ENCODE data around the gene PNP.
A peak's percentile ranks its signal among the peaks of the same experiment; 100 is the strongest.

- TF ChIP-seq SCRT2 (tag by site-specific recombination; IDR thresholded peaks at IDR 0.05) (no peak), ZNF341 (tag by site-specific recombination; IDR thresholded peaks at IDR 0.05; ENCODE audit: low read depth) (peak; percentile 72), ZNF121 (tag by site-specific recombination; IDR thresholded peaks at IDR 0.05) (no peak), ZNF624 (tag by site-specific recombination; IDR thresholded peaks at IDR 0.05) (no peak)
- TF ChIP-seq, protein P1, sequence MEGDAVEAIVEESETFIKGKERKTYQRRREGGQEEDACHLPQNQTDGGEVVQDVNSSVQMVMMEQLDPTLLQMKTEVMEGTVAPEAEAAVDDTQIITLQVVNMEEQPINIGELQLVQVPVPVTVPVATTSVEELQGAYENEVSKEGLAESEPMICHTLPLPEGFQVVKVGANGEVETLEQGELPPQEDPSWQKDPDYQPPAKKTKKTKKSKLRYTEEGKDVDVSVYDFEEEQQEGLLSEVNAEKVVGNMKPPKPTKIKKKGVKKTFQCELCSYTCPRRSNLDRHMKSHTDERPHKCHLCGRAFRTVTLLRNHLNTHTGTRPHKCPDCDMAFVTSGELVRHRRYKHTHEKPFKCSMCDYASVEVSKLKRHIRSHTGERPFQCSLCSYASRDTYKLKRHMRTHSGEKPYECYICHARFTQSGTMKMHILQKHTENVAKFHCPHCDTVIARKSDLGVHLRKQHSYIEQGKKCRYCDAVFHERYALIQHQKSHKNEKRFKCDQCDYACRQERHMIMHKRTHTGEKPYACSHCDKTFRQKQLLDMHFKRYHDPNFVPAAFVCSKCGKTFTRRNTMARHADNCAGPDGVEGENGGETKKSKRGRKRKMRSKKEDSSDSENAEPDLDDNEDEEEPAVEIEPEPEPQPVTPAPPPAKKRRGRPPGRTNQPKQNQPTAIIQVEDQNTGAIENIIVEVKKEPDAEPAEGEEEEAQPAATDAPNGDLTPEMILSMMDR (tag by site-specific recombination; IDR thresholded peaks at IDR 0.05), result no peak
Measured at GRCh38 chr14:20470603-20470901, 1.3 kb downstream of the PNP start.

Data from HEK293 (cell line).